Upper lobe of left lung (tissue), 4 donors: Measurements from ENCODE around the gene QKI.

Source experiments
- CTCF ChIP-seq, 6 experiments: fragments of 450-650 bp in 4 of 6; fragments of 200-600 bp in 2 of 6; sonication (generic) in 2 of 6; IDR thresholded peaks; one replicate each; pipeline ENCODE4 v1.5.1; 2016 to 2019; ENCODE audit warnings: antibody characterized with exemption in 6 of 6
- POLR2AphosphoS5 ChIP-seq, 2 donors: sonication (generic); formaldehyde crosslinking; IDR thresholded peaks; one replicate each; pipeline ENCODE4 v1.5.1; 2017; ENCODE audit warnings: antibody characterized with exemption in 2 of 2

- no peak for TF ChIP-seq CTCF (IDR thresholded peaks at IDR 0.05)
- peak; percentile 38 to 39 for TF ChIP-seq POLR2AphosphoS5 (IDR thresholded peaks at IDR 0.05)
These were observed 171.5 kb downstream of the QKI start for GRCh38 chr6:163585932-163586437.
